Epithelial cell of prostate (primary cell): Measurements from ENCODE around the gene LINC01488.

ENCODE experiments used
- DNase-seq: peaks from one replicate; pipeline ENCODE4 v3.0.0-alpha.2; 2011; ENCODE audit warnings: low read depth, low spot score
- H3K27ac ChIP-seq: fragments of 450-650 bp; 2 replicates; pipeline ENCODE4 v1.5.1; 2017; ENCODE audit warnings: mild to moderate bottlenecking

Gene LINC01488

GRCh38 chr11:69540118-69541000 lies 58.9 kb downstream of the LINC01488 start:
- no peak overlapping the region for H3K27ac ChIP-seq
- no peak for DNase-seq

GRCh38 chr11:69541001-69541285 lies 59.5 kb downstream of the LINC01488 start:
- no peak overlapping the region for H3K27ac ChIP-seq
- no peak for DNase-seq

- H3K27ac ChIP-seq = no peak overlapping the region
- DNase-seq = no peak
Observed at GRCh38 chr11:69541501-69542313, 60.2 kb downstream of the LINC01488 start.

GRCh38 chr11:69542314-69543168 lies 61.1 kb downstream of the LINC01488 start:
- no peak overlapping the region for H3K27ac ChIP-seq
- no peak for DNase-seq
